Fibroblast of the aortic adventitia (primary cell): ENCODE data around the gene GCNT2. TPM values are rescaled to one million over a fixed set of nuclear protein-coding genes. Genes with fewer than 3 reads are reported as not detected.
"Not testable (repeated sequence)": the region's sequence is repeated elsewhere in the genome, so short reads cannot be mapped to it uniquely, and the experiment has no call there.

ENCODE experiments used
- DNase-seq: peaks from one replicate; pipeline ENCODE4 v3.0.0-alpha.2; 2010; ENCODE audit warnings: low read depth
- H3K4me3 ChIP-seq: 2 replicates; pipeline ENCODE4 v1.5.1; 2011; ENCODE audit warnings: low read depth, mild to moderate bottlenecking, control low read depth, low read length, moderate library complexity
- CTCF ChIP-seq: IDR thresholded peaks from 2 replicates; pipeline ENCODE4 v1.5.1; 2011; ENCODE audit warnings: mild to moderate bottlenecking, low read length, control low read depth, inconsistent platforms; ENCODE audit not compliant: insufficient read depth
- total RNA-seq: library from RNA; depleted of rRNA; stranded (reverse); fragments of >200 nt; gene quantifications from 2 replicates; pipeline ENCODE4 v1.2.3, GENCODE V29; 2012; ENCODE audit warnings: low replicate concordance

GCNT2 gene
- total RNA-seq, 1 donor: 2.5 TPM

- no peak for TF ChIP-seq CTCF
- no peak for DNase-seq
- H3K4me3 ChIP-seq: no peak overlapping the region
Measured at GRCh38 chr6:10579803-10580202, 58.7 kb downstream of the GCNT2 start.

GRCh38 chr6:10580570-10580969 is 59.4 kb downstream of the GCNT2 start:
- no peak overlapping the region for H3K4me3 ChIP-seq
- TF ChIP-seq CTCF: no peak
- DNase-seq: no peak

- not testable (repeated sequence) for H3K4me3 ChIP-seq, DNase-seq
Measured at GRCh38 chr6:10581402-10581801, 60.3 kb downstream of the GCNT2 start.

GRCh38 chr6:10582774-10583508 is 61.8 kb downstream of the GCNT2 start:
- no peak overlapping the region for H3K4me3 ChIP-seq
- no peak for DNase-seq
- TF ChIP-seq CTCF: no peak

- no peak for TF ChIP-seq CTCF
- no peak for DNase-seq
- H3K4me3 ChIP-seq: no peak overlapping the region
Measured at GRCh38 chr6:10583509-10583901, 62.4 kb downstream of the GCNT2 start.

GRCh38 chr6:10584607-10585006 is 63.5 kb downstream of the GCNT2 start:
- DNase-seq: no peak
- no peak for TF ChIP-seq CTCF
- H3K4me3 ChIP-seq: no peak overlapping the region

- no peak for TF ChIP-seq CTCF
- DNase-seq: peak; percentile 13
- peak overlapping the region; percentile 41 for H3K4me3 ChIP-seq
Measured at GRCh38 chr6:10585209-10585845, 64.2 kb downstream of the GCNT2 start.
